ELF-1 (cell line): Measurements from ENCODE around the gene PTCH2.

Source experiments
- DNase-seq: peaks from one replicate; pipeline ENCODE4 v3.0.0-alpha.2; 2016; ENCODE audit warnings: low read depth, low spot score

PTCH2 gene, protein sequence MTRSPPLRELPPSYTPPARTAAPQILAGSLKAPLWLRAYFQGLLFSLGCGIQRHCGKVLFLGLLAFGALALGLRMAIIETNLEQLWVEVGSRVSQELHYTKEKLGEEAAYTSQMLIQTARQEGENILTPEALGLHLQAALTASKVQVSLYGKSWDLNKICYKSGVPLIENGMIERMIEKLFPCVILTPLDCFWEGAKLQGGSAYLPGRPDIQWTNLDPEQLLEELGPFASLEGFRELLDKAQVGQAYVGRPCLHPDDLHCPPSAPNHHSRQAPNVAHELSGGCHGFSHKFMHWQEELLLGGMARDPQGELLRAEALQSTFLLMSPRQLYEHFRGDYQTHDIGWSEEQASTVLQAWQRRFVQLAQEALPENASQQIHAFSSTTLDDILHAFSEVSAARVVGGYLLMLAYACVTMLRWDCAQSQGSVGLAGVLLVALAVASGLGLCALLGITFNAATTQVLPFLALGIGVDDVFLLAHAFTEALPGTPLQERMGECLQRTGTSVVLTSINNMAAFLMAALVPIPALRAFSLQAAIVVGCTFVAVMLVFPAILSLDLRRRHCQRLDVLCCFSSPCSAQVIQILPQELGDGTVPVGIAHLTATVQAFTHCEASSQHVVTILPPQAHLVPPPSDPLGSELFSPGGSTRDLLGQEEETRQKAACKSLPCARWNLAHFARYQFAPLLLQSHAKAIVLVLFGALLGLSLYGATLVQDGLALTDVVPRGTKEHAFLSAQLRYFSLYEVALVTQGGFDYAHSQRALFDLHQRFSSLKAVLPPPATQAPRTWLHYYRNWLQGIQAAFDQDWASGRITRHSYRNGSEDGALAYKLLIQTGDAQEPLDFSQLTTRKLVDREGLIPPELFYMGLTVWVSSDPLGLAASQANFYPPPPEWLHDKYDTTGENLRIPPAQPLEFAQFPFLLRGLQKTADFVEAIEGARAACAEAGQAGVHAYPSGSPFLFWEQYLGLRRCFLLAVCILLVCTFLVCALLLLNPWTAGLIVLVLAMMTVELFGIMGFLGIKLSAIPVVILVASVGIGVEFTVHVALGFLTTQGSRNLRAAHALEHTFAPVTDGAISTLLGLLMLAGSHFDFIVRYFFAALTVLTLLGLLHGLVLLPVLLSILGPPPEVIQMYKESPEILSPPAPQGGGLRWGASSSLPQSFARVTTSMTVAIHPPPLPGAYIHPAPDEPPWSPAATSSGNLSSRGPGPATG

DNA sequence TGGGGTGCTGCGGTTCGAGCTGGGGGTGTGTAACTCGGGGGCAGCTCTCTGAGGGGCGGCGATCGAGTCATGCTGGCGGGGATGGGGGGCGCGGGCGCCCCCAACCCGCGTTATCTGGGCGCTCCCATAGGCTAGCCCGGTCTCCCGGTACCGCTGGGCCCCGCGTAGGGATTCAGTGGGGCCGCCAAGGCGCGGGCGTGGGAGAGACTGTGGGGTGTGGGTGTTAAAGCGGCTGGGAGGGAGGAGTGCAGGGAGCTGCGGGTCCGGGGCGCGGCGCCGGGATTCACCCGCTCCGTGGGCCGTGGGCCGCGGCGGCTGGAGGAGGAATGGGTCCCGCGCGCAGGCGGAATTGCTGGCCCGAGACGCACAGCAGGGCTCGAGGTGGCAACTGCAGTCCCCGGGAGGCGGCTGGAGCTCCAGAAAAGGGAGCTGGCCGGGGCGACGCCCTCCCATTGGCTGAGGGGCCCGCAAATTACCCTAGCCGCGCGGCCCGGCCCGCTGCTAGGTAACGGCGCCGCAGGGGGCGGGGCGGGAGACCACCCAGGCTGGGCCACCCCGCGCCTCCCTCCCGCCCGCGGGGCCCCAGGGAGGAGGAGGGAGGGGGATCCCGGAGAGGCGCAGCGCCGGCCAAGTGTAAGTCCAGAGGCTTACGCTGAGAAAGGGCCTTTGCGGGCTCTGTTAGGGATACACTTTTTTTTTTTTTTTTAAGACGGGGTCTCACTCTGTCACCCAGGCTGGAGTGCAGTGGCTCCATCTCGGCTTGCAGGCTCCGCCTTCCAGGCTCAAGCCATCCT, at the start of gene PTCH2:
PTCH2 (minus strand) TSS at position 392 of the 794 bp plus-strand sequence; CDS start at position 71, 321 bp downstream.
- DNase-seq, result peak; percentile 95

DNA sequence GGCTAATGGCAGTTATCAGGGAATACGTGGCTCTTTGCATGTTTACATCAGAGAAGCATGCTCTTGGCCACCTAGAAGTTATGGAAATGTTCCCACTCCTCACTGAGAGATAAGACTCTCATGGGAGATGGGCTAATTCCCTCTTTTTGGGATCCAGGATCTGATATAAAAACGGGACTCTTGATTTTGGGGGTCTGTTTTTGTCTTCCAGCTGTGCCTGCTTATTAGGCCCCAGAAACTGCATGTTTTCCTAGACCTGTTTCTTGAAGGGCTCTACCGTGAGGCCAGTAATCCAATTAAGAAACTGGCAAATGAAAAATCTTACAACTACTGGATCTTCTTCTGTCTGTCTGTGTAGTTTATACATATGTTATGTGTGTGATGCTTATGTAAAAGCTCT, 47.0 kb upstream of the PTCH2 start:
- DNase-seq, result no peak

DNA sequence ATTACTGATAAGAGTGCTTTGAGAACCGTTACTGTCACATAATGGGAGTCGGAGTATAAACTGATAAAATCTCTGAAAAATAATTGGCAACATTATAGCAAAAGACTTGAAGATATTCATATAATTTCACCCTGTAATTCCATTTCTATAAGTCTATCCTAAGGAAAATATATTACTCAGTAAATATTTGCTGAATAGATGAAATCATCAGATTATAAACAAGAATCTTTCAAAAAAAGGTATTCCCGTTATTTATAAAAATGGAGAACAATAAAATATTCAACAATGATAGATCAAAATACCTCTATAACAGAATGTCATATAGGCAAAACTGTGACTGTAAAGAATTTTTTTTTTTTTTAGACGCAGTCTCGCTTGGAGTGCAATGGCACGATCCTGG, 42.4 kb upstream of the PTCH2 start:
- DNase-seq, result no peak

DNA sequence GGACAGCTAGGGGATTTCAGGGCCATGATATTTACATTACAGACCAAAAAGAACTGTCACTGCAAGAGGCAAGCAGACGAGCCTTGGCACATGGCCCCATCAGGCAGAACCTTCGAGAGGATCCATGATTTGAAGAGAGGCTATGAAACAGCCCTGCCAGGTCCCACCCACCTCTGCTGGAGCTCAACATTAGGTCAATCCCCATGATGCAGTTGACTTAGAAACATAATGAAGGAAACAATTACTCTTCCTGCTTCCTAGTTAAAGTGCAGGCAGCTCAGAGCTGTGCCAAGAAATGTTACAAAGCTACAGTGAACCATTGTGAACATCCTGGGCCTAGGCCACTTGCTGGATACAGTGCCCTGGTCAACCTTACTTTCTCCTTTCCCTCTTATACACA, 41.7 kb upstream of the PTCH2 start:
- DNase-seq, result no peak

DNA sequence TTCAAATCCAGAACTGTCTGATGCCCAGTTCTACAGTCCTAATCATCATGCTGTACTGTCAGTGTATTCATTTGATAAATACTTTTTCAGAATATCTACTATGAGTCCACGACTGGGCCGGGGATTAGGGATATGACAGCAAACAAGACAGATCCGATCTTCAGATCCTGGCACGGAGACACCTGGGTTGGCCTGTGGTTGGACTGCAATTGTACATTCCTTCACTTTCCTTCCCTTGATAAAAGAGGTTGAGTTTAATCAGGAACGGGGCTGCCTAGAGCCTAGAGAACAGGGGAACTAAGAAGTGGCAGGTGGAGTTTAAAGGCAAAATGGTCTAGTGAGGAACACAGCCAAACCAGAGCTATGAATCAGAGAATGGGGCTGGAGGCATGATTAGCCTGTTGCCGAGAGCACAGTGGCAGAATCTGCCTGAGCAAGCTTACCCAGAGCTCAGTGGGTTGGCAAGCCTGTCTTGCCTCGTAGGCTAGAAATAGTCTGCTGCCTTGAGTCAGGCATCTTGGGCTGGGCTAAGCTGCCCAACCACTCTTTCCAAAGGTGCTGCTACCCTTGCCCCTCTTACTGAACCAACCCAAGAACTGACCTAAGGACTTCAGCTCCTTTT, 38.1 kb upstream of the PTCH2 start:
- no peak for DNase-seq

DNA sequence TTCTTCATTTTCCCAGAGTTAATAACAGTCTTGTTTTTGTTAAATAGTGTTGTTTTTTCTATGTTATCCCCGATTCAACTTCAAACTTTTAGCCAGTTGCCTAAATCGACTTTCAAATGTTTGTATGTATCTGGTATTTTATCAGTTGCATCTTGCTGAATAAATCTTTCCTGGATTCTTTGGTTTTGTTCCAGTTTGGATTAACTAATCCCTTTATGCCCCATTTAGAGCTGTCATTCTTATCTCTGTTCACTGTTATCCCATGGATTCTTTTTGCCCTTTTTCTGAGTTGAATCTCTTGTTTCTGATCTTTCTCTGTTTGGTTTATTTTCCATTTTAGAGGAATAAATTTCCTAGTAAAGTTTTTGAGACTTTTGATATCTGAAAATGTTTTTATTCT, 31.1 kb upstream of the PTCH2 start:
- DNase-seq, result no peak

DNA sequence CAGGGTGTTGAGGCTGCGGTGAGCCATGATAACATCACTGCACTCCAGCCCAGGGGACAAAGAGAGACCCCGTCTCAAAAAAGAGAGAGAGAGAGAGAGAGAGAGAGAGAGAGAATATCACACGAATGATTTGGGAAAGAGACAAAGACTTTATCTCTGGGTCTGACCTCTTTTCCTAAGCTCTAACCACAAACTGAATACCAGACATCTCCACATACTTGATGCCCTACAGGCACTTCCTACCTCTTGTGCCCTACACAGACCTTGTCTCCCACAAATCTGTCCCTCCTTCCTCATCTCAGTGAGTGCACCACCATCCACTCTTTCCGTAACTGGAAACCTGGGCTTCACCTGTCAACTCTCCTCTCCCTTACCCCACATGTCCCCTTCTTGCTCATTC, 27.0 kb upstream of the PTCH2 start:
- DNase-seq, result no peak

DNA sequence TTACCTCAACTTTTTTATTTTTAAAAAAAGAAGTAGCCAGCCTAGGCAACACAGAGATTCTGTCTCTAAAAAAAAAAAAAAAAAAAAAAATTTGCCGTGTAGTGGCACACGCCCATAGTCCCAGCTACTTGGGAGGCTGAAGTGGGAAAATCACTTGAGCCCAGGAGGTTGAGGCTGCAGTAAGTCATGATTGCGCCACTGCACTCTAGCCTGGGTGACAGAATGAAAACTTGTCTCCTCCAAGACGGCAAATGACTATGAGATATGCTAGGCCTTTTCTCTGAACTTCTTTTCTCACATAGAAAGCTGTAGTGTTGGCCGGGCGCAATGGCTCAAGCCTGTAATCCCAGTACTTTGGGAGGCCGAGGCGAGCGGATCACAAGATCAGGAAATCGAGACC, 24.7 kb upstream of the PTCH2 start:
- DNase-seq, result no peak

DNA sequence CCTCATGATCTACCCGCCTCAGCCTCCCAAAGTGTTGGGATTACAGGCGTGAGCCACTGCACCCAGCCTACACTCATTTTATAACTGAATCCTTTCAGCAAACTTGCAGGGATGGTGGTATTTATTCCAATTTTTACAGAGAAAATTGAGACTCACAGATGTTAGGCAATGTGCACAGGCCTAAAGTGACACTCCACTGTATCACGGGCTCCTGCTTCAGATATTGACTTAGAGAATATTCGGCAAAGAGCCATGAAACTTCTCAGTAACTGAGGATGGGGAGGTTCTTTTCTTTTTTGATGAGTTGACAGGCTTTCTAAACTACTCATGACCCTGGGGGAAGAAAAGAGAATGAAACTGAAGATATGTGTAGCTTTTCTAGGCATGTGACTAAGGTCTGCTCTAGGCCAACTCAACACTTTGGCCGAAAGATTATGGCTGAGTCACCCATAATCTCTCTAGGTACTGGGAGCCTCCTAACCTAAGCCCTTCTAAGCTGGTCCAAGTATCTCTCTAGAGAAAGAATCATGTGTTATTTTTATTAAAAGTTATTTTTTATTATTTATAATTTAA, 19.9 kb upstream of the PTCH2 start:
- no peak for DNase-seq

DNA sequence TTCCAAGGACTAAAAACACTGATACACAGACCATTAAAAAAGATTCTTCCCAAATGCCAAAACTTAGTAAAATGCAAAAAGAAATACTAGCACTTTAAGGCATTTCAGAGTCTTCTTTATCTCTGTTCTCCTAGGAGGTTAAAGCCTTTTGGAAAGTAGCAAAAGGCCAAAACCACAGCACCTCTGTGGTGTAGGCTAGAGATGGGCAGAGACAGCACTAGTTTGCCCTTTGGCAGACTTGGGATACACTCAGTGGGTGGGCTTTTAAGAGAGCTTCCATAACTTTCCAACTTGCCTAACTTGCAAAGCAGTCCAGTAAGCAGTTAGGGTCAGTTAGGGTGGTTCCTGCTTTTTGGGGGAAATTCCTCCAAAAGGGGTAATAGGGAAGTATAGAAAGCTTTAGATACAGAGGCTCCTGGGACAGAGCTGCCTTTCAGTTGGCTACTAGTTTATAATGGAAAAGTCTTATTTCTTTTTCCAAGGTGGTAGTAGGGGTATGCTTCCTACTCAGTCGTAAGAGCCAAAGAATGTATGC, 17.9 kb upstream of the PTCH2 start:
- no peak for DNase-seq

DNA sequence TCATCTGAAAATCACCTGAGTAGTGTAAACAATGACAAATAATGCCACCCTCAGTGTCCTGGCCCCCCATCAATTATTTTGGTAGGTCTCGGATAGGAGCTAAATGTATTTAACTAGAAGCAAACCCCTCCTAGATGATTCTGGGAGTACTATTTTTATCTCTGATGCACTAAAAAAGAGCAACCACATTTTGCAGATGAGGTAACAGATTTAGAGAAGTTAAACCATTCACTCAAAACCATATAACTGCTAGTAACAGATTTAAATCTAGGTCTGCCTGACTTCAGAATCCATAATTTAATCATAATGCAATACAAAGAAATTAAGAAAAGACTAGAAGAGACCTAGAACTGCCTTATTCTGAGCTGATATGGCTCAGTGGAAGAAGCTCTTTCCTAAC, 17.3 kb upstream of the PTCH2 start:
- DNase-seq, result no peak

DNA sequence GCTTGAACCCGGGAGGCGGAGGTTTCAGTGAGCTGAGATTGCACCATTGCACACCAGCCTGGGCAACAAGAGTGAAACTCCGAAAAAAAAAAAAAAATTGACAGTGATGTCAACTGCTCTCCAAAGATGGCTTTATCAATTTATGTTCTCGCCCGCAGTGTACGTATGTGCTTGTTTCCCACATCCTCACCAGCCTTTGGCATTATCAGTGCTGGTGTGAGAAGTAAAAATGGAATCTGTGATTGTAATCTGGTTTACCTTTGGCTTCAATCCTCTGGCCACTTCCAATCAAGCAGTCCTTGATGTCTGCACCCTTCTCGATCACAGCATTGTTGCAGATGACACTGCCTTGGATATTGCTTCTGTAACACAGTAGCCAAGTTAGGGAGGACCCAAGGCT, 14.4 kb upstream of the PTCH2 start:
- DNase-seq, result no peak

DNA sequence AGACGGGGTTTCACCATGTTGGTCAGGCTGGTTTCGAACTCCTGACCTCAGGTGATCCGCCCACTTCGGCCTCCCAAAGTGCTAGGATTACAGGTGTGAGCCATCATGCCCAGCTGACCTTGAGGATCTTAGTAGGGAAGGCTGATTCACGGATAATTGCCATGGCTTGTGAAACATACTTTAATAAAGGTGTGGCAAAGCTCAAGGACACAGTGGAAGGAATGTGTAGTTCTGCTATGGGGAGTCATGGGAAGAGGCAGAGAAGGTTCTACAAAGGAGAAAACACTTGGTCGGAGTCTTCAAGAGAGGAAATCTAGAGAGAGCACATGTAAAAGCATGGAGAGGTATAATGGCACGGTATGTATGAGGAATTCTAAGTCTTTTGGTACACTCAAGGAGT, 12.7 kb upstream of the PTCH2 start:
- DNase-seq, result no peak

DNA sequence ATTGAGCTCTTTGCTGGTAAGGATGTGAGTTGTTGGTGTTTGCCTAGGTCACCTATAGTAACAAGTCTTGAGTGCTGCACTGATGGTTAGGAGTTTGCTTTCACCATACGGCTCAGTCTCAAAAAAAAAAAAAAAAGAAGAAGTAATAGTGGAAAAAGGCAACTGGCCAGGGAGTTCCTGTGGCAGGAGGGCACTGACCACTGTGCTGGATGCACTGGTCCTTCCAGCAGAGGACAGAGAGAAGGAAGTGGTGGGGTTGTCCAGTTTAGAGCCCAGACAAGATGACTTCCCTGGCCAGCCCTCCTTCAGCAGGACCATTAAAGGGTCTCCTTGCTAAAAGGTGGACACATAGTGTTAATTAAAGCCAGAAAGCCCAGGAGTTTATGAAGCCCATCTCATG, 11.9 kb upstream of the PTCH2 start:
- DNase-seq, result no peak

DNA sequence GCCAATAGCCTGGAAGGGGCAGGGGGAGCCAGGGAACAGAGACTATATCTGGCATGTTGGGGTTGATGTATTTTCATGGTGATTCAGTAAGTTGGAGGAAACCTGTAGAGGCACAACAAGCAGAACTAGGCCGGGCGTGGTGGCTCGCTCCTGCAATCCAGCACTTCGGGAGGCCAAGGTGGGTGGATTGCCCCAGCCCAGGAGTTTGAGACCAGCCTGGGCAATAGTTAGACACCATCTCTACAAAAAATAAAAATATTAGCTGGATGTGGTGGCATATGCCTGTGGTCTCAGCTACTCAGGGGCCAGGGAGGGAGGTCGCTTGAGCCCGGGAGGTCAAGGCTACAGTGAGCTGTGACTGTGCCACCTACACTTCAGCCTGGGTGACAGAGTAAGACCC, 10.1 kb upstream of the PTCH2 start:
- no peak for DNase-seq

DNA sequence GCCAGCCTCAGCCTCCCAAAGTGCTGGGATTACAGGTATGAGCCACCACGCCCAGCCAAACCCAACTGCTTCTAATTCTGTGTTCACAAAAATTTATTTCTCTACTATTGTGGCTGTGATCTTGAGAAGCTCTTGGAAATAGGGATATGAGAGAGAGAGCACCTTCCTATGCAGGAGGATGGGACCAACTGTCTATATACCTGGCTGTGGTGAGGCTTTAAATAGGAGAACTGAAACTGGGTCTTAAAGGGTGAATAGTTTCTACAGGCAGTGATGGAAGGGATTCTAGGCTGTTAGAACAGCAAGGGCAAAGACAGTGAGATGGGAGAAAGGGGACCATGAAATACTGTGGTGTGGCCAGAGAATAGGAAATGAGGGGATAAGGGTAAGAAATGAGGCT, 8.3 kb upstream of the PTCH2 start:
- no peak for DNase-seq

DNA sequence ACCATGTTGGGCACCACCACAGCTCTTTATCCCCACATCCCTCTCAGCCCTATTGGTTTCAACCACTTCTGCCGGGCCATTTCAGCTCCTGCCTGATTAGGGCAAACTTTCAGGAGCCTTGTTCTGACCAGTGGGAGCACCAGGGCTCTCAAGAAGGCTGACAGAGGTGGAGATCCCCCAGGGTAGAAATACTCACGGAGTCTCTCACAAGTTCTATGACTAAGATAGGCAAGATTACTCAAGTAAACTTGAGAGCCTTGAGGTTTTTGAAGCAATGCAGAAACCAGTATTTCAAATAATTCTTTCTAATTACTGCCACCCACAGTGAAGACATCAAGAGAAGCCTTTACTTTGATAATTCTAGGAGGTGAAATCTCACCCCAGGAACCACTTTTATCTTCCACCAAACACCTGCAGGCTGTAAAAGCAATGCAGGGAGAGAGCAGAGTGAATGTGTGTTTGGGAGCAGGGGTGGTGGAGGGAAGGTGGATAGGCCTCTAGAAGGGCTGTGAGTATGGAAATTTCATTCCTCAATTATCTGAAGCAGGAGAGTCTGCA, 6.6 kb upstream of the PTCH2 start:
- DNase-seq, result no peak

DNA sequence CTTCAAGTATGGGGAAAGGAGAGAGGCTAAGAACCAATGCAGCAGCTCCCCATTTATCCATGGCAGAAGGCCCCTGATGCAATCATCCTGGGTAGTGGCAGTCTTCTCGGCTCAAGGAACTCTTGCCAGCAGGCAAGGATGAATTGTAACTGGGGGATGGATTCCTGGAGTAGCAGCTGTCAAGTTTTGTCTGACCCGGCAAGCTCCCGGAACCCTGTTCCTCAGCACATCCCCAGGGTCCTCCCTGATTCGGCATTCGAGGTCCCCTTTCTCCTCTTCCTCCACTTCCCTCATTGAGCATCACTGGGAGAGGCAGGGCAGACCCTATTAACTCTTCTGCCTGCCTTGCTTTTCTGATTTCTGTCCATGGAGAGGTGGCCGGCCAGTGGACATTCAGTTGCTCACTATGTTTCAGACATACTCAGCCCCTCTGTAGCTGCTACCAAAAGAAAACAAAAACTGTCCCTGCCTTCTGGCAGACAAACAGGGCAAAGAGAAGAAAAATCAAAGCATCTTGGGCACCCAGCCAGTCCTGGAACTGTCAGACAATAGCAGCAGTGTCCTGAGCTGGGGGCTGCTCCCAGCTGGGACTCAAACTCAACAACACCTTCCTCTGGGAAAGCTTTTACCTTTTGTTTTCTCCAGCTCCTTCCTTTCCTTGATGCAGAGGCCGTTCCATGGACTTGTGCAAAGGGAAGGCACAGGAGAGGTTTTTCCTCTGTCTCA, 5.6 kb upstream of the PTCH2 start:
- DNase-seq, result no peak

DNA sequence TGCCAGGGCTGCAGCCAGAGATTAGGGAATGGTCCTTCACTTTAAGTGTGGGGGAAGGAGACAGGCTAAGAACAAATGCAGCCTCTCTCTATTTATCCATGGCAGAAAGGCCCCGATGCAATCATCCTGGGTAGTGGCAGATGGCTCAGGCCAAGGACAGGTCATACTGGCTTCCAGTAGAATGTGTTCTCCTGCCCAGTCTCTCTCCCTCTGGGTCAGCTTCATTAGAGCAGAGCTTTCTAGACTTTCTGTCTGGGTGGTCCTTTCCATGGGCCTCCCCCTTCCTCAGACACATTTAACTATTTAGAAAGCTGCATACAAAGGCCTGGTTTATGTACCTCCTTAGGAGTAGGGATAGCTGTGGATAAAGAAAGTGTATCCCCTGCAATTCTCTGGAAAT, 4.8 kb upstream of the PTCH2 start:
- DNase-seq, result no peak
